Cardiac muscle cell (in vitro differentiated cells and primary cell): ENCODE measurements around the gene RAPGEF3. TPM values are rescaled to one million over a fixed set of nuclear protein-coding genes. Genes with fewer than 3 reads are reported as not detected.

Source experiments
- DNase-seq, 2 donors: peaks; one replicate each; pipeline versions ENCODE4 v3.0.0 to v3.0.0-alpha.2; 2010 to 2017; ENCODE audit warnings: low read depth in 1 of 2, low spot score in 1 of 2
- H3K27ac ChIP-seq: fragments of 200-600 bp; sonication (generic); 2 replicates; pipeline ENCODE4 v1.5.1; 2016
- H3K27me3 ChIP-seq: fragments of 200-600 bp; sonication (generic); 2 replicates; pipeline ENCODE4 v1.6.0; 2016; ENCODE audit warnings: control low read depth
- H3K36me3 ChIP-seq: fragments of 200-600 bp; sonication (generic); 2 replicates; pipeline ENCODE4 v1.5.1; 2016; ENCODE audit warnings: control low read depth
- H3K4me1 ChIP-seq: fragments of 200-600 bp; sonication (generic); 2 replicates; pipeline ENCODE4 v1.8.1; 2017; ENCODE audit warnings: low read depth, mild to moderate bottlenecking, mixed run types
- H3K4me3 ChIP-seq: fragments of 200-600 bp; sonication (generic); 2 replicates; pipeline ENCODE4 v1.5.1; 2016; ENCODE audit warnings: mild to moderate bottlenecking
- H3K9me3 ChIP-seq: fragments of 200-600 bp; sonication (generic); 2 replicates; pipeline ENCODE4 v1.5.1; 2017; ENCODE audit warnings: low read depth, mild to moderate bottlenecking, control low read depth
- CTCF ChIP-seq: IDR thresholded peaks from 2 replicates; pipeline ENCODE4 v1.5.1; 2012; ENCODE audit warnings: low read depth, mild to moderate bottlenecking, low read length
- polyA plus RNA-seq: library from polyadenylated mRNA; unstranded; fragments of >200 nt; fragmentation: Nextera tagmentation; extraction: Ambion mirVana; gene quantifications from 2 replicates; pipeline ENCODE4 v1.2.1, GENCODE V29; 2016
- total RNA-seq: library from RNA; depleted of rRNA; stranded (reverse); fragments of >200 nt; gene quantifications from 2 replicates; pipeline ENCODE4 v1.2.3, GENCODE V29; 2016

Gene RAPGEF3
- total and polyA plus RNA-seq, 2 experiments from 2014 or later = 3.3 to 8.8 TPM

GRCh38 chr12:47769234-47770085, 10.8 kb upstream of the RAPGEF3 start:
- Histone ChIP-seq H3K4me3 (no peak overlapping the region), H3K9me3 (no peaks in the 10 kb centered on the region), H3K27ac (no peak overlapping the region), H3K4me1 (peaks cover 5% of the 10 kb centered on the region), H3K36me3 (no peaks in the 10 kb centered on the region), H3K27me3 (no peaks in the 10 kb centered on the region)
- TF ChIP-seq CTCF = no peak
- no peak for DNase-seq

- H3K27ac ChIP-seq = no peak overlapping the region
- peaks cover 5% of the 10 kb centered on the region for H3K4me1 ChIP-seq
- no peaks in the 10 kb centered on the region for H3K27me3 ChIP-seq
- no peaks in the 10 kb centered on the region for H3K36me3 ChIP-seq
- H3K9me3 ChIP-seq = no peaks in the 10 kb centered on the region
- DNase-seq = peak in 1 of 2 donors; percentile 44
- H3K4me3 ChIP-seq = no peak overlapping the region
- TF ChIP-seq CTCF = no peak
Measured at GRCh38 chr12:47768323-47768811, 9.7 kb upstream of the RAPGEF3 start.

GRCh38 chr12:47767216-47767724, 8.6 kb upstream of the RAPGEF3 start:
- H3K27me3 ChIP-seq = no peaks in the 10 kb centered on the region
- peaks cover 5% of the 10 kb centered on the region for H3K4me1 ChIP-seq
- no peaks in the 10 kb centered on the region for H3K9me3 ChIP-seq
- no peak overlapping the region for H3K27ac ChIP-seq
- H3K36me3 ChIP-seq = no peaks in the 10 kb centered on the region
- H3K4me3 ChIP-seq = no peak overlapping the region
- peak; percentile 57 for DNase-seq
- peak; percentile 60 for TF ChIP-seq CTCF

GRCh38 chr12:47766502-47767215, 8.0 kb upstream of the RAPGEF3 start:
- H3K4me3 ChIP-seq = no peak overlapping the region
- H3K36me3 ChIP-seq = no peaks in the 10 kb centered on the region
- peaks cover 5% of the 10 kb centered on the region for H3K4me1 ChIP-seq
- no peaks in the 10 kb centered on the region for H3K9me3 ChIP-seq
- no peak for TF ChIP-seq CTCF
- no peaks in the 10 kb centered on the region for H3K27me3 ChIP-seq
- no peak for DNase-seq
- no peak overlapping the region for H3K27ac ChIP-seq

- H3K36me3 ChIP-seq = no peaks in the 10 kb centered on the region
- H3K4me1 ChIP-seq = peaks cover 1% of the 10 kb centered on the region
- H3K27me3 ChIP-seq = no peaks in the 10 kb centered on the region
- no peak for DNase-seq
- no peaks in the 10 kb centered on the region for H3K9me3 ChIP-seq
- TF ChIP-seq CTCF = no peak
- no peak overlapping the region for H3K27ac ChIP-seq
- no peak overlapping the region for H3K4me3 ChIP-seq
Measured at GRCh38 chr12:47763481-47764346, 5.0 kb upstream of the RAPGEF3 start.
